GM13976 (cell line): Measurements from ENCODE around the gene ALPL.

Experiments used
- DNase-seq: peaks from one replicate; pipeline ENCODE4 v3.0.0; 2012; ENCODE audit warnings: low spot score
- CTCF ChIP-seq: IDR thresholded peaks from 2 replicates; pipeline ENCODE4 v1.5.1; 2012; ENCODE audit warnings: borderline replicate concordance, mild to moderate bottlenecking; ENCODE audit not compliant: insufficient read depth; ENCODE audit errors: extremely low read depth, missing control alignments, control extremely low read depth
- in situ Hi-C: fragments of 300-500 bp; cut with MboI; formaldehyde crosslinking; loops from one replicate; pipeline ENCODE4 v1.12.0; 2022; ENCODE audit warnings: low sequenced_read_pairs, mixed read lengths, inconsistent platforms; ENCODE audit not compliant: unreplicated experiment

Gene ALPL

DNA sequence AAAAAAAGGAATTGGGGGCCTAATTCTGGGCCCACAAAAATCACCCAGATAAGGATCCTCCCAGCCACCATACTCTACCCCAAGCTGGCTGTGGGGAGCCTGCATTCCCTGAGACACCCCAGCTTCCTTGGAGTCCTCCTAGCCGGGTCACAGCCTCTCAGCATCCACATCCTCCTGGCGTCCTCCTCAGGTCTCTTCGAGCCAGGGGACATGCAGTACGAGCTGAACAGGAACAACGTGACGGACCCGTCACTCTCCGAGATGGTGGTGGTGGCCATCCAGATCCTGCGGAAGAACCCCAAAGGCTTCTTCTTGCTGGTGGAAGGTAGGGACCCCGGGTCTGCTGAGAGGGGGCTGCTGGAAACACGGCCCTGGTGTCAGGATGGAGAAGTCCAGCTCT, 64.3 kb downstream of the ALPL start:
- no peak for DNase-seq
- TF ChIP-seq CTCF = no peak
- in situ Hi-C loops = no loop called here

- no peak for DNase-seq
- in situ Hi-C loops = no loop called here
- peak; percentile 33 for TF ChIP-seq CTCF
These were observed 64.8 kb downstream of the ALPL start for GRCh38 chr1:21573971-21574465.

GRCh38 chr1:21574466-21575151, 65.4 kb downstream of the ALPL start:
- in situ Hi-C loops = no loop called here
- TF ChIP-seq CTCF = no peak
- no peak for DNase-seq

DNA sequence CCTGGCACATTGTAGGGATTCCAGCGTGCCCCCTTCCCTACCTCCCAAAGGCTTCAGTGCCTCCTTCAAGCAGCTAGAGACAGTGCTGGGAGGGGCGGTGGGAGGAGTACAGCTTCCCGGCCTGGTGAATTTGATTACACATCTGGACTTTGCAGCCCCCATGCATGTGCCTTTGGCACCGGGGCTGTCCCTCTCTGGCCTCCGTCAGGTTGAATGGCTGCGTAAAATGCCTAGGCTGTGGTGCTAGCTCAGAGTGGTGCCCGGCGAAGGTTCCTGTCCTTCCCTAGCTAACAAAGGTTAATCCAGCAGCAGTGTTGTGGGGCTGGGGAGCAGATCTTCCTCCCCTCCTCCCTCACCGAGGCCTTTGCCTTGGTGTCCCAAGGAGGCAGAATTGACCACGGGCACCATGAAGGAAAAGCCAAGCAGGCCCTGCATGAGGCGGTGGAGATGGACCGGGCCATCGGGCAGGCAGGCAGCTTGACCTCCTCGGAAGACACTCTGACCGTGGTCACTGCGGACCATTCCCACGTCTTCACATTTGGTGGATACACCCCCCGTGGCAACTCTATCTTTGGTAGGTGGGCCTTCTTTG, 66.2 kb downstream of the ALPL start:
- TF ChIP-seq CTCF = no peak
- in situ Hi-C loops = no loop called here
- DNase-seq = no peak

- in situ Hi-C loops = no loop called here
These were observed 67.0 kb downstream of the ALPL start for GRCh38 chr1:21576031-21576797.

More at GRCh38 chr1:21576031-21576797, 67.0 kb downstream of the ALPL start:
- no peak for DNase-seq
- no peak for TF ChIP-seq CTCF
